Fibroblast of the aortic adventitia (primary cell): ENCODE data around the gene ADARB2. TPM values are rescaled to one million over a fixed set of nuclear protein-coding genes. Genes with fewer than 3 reads are reported as not detected.

ENCODE experiments used
- DNase-seq: peaks from one replicate; pipeline ENCODE4 v3.0.0-alpha.2; 2010; ENCODE audit warnings: low read depth
- H3K4me3 ChIP-seq: 2 replicates; pipeline ENCODE4 v1.5.1; 2011; ENCODE audit warnings: low read depth, mild to moderate bottlenecking, control low read depth, low read length, moderate library complexity
- CTCF ChIP-seq: IDR thresholded peaks from 2 replicates; pipeline ENCODE4 v1.5.1; 2011; ENCODE audit warnings: mild to moderate bottlenecking, low read length, control low read depth, inconsistent platforms; ENCODE audit not compliant: insufficient read depth
- total RNA-seq: library from RNA; depleted of rRNA; stranded (reverse); fragments of >200 nt; gene quantifications from 2 replicates; pipeline ENCODE4 v1.2.3, GENCODE V29; 2012; ENCODE audit warnings: low replicate concordance

The ADARB2 gene
- total RNA-seq, 1 donor = not detected

DNA sequence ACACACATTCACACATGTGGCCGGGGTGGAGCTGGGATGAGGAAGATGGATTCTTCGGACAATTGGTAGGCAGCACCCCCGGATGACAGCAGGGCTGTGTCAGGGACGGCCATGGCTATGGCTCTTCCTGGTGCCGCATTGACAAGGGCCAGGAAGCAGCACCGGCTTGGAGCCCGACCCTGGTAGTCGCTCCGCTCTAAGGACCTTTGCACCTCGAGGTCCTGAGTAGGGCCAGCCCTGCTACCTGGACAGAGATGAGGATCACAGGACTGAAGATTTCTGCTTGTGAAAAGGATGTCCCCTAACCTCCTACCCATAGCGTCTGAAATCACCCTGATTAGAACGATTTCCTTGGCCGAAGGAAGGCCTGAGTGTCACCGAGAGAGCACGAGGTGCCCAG is 134.1 kb downstream of the ADARB2 start:
- TF ChIP-seq CTCF = no peak

GRCh38 chr10:1602037-1602484 is 135.3 kb downstream of the ADARB2 start:
- no peak for DNase-seq
- TF ChIP-seq CTCF = no peak
- H3K4me3 ChIP-seq = no peak overlapping the region

More for the DNA sequence above, 134.1 kb downstream of the ADARB2 start:
- H3K4me3 ChIP-seq = no peak overlapping the region
- no peak for DNase-seq

GRCh38 chr10:1601406-1601805 is 135.9 kb downstream of the ADARB2 start:
- no peak for DNase-seq
- H3K4me3 ChIP-seq = no peak overlapping the region
- no peak for TF ChIP-seq CTCF

DNA sequence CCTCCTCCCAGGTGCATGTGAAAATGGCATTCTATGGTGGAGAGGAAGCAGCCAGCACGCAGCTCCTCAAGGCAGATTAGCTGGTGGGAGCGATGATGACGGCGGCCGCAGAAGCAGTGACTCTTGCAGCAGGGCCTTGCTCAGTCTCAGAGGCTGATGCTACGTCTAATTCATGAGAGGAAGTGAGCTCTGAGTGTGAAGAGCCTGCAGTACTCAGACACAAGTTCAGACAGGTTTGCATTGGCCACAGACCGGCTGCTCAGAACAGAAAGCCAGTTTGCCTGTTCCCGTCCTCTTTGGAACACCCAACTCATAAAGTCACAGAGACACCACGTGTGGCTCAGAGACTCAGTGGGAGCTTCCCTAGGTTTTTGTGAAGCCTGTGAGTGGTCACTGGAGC is 136.5 kb downstream of the ADARB2 start:
- H3K4me3 ChIP-seq = no peak overlapping the region
- no peak for DNase-seq
- TF ChIP-seq CTCF = no peak

GRCh38 chr10:1598393-1599153 is 138.8 kb downstream of the ADARB2 start:
- TF ChIP-seq CTCF = no peak

DNA sequence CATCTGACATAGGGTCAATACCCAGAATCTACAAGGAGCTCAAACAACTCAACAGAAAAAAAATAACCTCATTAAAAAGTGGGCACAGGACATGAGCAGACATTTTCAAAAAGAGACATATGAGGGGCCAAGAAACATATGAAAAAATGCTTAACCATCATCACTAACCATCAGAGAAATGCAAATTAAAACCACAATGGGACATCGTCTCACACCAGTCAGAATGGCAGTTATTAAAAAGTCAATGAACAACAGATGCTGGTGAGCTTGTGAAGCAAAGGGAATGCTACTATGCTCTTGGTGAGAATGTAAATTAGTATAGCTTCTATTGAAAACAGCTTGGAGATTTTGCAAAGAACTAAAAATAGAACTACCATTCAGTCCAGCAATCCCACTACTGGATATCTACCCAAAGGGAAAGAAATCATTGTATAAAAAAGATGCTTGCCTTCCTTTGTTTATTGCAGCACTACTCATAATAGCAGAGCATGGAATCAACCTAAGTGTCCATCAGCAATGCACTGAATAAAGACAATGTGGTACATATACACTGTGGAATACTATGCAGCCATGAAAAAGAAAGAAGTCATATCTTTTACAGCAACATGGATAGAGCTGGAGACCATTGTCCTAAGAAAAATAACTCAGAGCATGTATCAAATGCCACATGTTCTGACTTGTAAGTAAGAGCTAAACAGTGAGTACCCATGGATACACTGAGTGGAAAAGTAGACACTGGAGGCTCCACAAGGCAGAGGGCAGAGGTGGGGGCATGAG is 139.8 kb downstream of the ADARB2 start:
- no peak for DNase-seq
- no peak for TF ChIP-seq CTCF
- H3K4me3 ChIP-seq = no peak overlapping the region

More at GRCh38 chr10:1598393-1599153, 138.8 kb downstream of the ADARB2 start:
- no peak for DNase-seq
- no peak overlapping the region for H3K4me3 ChIP-seq
